ENCODE data around the gene LPAR5. TPM values are rescaled to one million over a fixed set of nuclear protein-coding genes. Genes with fewer than 3 reads are reported as not detected.
A peak's percentile ranks its signal among the peaks of the same experiment; 100 is the strongest.

LPAR5 gene
- total and polyA plus RNA-seq, 2 experiments from 2014 or later = 0.32 to 0.38 TPM

DNA sequence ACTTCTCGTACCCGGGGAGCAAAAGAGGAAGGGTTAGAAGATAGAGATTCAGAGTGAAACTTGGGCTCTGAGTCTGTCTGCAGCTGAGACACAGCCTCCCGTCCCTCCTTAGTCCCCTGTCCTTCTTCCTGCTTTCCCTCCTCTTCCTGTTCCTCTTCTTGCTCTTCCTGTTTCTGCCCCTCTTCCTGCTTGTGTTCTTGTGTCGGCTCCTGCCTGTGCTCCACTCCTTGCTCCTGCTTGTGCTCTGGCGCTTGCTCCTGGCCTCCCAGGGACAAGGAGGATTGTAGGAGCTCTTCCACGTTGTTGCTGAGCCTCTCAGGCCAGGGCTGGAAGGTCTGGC lies 8.5 kb upstream of the LPAR5 start (continued):
- TF ChIP-seq ZNF462 (CRISPR knock-in tag; IDR thresholded peaks at IDR 0.05) (no peak), NANOG (IDR thresholded peaks at IDR 0.05; ENCODE audit: borderline replicate concordance) (no peak)

DNA sequence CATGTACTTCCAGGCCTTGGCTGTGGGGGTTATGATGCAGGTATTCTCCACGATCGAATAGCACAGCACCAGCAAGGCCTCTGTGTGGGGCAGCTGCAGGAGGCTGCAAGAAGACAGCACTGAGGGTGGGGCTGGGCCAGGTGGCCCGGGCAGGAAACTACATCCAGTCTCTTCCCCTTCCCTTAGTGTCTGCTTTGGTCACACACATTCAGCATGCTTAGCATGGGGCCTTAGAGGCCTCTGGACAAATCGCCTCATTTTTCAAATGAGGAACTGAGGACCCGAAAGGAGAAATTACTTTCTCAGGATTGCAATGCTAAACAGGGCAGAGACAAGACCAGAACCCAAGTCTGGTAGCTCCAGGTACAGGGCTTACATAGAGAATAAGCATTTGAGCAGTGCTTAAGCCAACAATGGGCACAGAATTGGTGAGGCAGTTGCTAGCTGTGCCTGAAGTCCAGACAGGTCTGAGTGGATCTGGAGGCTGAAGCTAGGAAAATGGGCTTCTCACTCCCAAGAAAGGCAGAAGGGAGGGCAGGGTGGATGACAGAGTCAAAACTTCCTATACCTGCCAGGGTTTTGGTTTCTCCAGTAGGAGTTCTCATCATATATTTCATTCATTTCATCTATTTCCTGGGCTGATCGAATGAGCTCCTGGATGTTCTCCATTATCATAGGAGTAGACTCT lies 8.0 kb upstream of the LPAR5 start:
- Mint-ChIP-seq H3K27ac (no peak overlapping the region), H3K9me3 (no peaks in the 10 kb centered on the region), H3K4me3 (no peak overlapping the region), H3K36me3 (ENCODE audit: low read depth) (peaks cover 5% of the 10 kb centered on the region; the same call in 1 of the 3 replicates), H3K27me3 (ENCODE audit: insufficient read depth, low read depth, poor library complexity) (peaks cover 11% of the 10 kb centered on the region), H3K4me1 (peaks cover 9% of the 10 kb centered on the region)
- no peak for DNase-seq (ENCODE audit: low spot score)
- TF ChIP-seq, protein P1, sequence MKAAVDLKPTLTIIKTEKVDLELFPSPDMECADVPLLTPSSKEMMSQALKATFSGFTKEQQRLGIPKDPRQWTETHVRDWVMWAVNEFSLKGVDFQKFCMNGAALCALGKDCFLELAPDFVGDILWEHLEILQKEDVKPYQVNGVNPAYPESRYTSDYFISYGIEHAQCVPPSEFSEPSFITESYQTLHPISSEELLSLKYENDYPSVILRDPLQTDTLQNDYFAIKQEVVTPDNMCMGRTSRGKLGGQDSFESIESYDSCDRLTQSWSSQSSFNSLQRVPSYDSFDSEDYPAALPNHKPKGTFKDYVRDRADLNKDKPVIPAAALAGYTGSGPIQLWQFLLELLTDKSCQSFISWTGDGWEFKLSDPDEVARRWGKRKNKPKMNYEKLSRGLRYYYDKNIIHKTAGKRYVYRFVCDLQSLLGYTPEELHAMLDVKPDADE (IDR thresholded peaks at IDR 0.05) = no peak
- TF ChIP-seq ZNF114 (CRISPR knock-in tag; IDR thresholded peaks at IDR 0.05) = no peak
- no peak for TF ChIP-seq POLR2AphosphoS5 (IDR thresholded peaks at IDR 0.05; ENCODE audit: low read depth)
- TF ChIP-seq NANOG (IDR thresholded peaks at IDR 0.05; ENCODE audit: borderline replicate concordance) = no peak
- TF ChIP-seq ZNF331 (CRISPR knock-in tag; IDR thresholded peaks at IDR 0.05; ENCODE audit: low read depth) = no peak
- no peak for TF ChIP-seq EZH2 (IDR thresholded peaks at IDR 0.05; ENCODE audit: low read depth, unreplicated experiment)
- TF ChIP-seq STAT1 (IDR thresholded peaks at IDR 0.05; ENCODE audit: unreplicated experiment) = no peak
- TF ChIP-seq JUNB (IDR thresholded peaks at IDR 0.05; ENCODE audit: unreplicated experiment) = no peak
- TF ChIP-seq CTCF (conservative IDR thresholded peaks at IDR 0.05; ENCODE audit: low read depth in 2 of 2) = no peak
- TF ChIP-seq REST (IDR thresholded peaks at IDR 0.05; ENCODE audit: unreplicated experiment) = no peak
- TF ChIP-seq CREB1 (CRISPR knock-in tag; IDR thresholded peaks at IDR 0.05; ENCODE audit: low read depth) = no peak
- no peak for TF ChIP-seq EZH2phosphoT487 (IDR thresholded peaks at IDR 0.05; ENCODE audit: unreplicated experiment)
- Histone ChIP-seq H3F3A (replicated peaks; ENCODE audit: low read depth) (peaks cover 9% of the 10 kb centered on the region; the same call in 1 of the 2 replicates), H3K27ac (ENCODE audit: low read depth) (no peak overlapping the region), H2AFZ (0 out of 2 replicates have a peak overlapping the region, but pooled peaks have one; percentile 38), H3K79me2 (replicated peaks; ENCODE audit: insufficient read depth) (no peaks in the 10 kb centered on the region), H3K27me3 (ENCODE audit: insufficient read depth) (peaks cover 27% of the 10 kb centered on the region), H3K4me3 (no peak overlapping the region), H3K4me2 (no peak overlapping the region), H3K36me3 (ENCODE audit: insufficient read depth) (no peaks in the 10 kb centered on the region), H3K9me2 (ENCODE audit: insufficient read depth) (no peaks in the 10 kb centered on the region), H3K4me1 (ENCODE audit: insufficient read depth) (peaks cover 10% of the 10 kb centered on the region; the same call in 1 of the 2 replicates), H4K20me1 (replicated peaks; ENCODE audit: insufficient read depth) (no peaks in the 10 kb centered on the region)
- no peak for ATAC-seq
